TTC549 (cell line): ENCODE results near the gene HOXA11.

Experiments
- FAIRE-seq: peaks from 2 replicates; lab custom pipeline; 2012; peaks lifted over from hg19 to GRCh38; lab: Jason Lieb, UNC

Gene HOXA11

GRCh38 chr7:27146491-27147198, 38.4 kb downstream of the HOXA11 start:
- FAIRE-seq = no peak

DNA sequence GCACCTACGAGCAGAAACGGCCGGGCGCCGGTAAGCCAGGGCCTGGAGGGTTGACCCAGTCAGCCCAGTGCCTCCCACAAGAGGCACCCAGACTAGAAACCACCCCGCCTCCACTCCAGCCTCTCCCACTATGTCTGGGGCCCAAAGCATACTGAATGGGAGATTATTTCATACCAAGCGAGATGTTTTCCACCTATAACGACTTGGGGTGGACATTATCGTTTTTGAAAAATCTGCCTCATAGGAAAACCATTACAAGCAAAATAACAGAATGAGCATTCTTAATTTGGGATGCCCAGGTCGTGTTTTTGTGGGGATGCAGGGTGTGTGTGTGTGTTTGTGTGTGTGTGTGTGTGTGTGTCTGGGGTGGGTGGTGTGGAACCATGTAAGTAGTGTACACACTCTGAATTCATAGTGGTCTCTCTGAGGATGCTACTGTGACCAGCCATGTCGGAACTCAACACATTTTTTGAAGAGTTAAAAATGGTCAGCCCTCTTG, 39.1 kb downstream of the HOXA11 start:
- FAIRE-seq = no peak

DNA sequence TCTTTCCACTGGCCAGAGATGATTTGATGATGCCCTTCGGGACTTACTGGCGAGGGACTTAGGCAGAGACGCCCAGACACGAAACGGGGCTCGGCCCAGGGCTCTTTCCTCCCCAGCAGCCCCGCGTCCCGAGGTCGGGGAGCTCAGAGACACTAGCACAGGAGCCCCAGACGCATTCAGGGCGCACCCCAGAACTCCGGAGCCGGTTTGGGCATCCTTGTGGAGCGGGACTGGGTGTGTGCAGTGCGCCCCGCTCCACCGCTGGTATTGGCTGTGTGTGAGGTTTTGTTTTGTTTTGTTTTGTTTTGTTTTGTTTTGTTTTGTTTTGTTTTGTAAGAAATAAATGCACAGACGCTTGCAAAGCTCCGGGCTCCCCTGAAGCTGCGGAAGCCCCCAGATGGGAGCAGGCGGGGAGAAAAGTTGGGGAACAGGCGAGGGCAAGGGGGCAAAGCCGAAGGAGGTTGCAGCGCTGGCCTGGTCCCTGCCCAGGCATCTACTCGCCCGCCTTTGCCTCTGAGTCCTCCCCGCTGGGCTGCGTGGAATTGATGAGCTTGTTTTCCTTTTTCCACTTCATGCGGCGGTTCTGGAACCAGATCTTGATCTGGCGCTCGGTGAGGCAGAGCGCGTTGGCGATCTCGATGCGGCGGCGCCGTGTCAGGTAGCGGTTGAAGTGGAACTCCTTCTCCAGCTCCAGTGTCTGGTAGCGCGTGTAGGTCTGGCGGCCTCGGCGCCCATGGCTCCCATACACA, 39.7 kb downstream of the HOXA11 start:
- FAIRE-seq = no peak

GRCh38 chr7:27144781-27145164, 40.3 kb downstream of the HOXA11 start:
- no peak for FAIRE-seq

DNA sequence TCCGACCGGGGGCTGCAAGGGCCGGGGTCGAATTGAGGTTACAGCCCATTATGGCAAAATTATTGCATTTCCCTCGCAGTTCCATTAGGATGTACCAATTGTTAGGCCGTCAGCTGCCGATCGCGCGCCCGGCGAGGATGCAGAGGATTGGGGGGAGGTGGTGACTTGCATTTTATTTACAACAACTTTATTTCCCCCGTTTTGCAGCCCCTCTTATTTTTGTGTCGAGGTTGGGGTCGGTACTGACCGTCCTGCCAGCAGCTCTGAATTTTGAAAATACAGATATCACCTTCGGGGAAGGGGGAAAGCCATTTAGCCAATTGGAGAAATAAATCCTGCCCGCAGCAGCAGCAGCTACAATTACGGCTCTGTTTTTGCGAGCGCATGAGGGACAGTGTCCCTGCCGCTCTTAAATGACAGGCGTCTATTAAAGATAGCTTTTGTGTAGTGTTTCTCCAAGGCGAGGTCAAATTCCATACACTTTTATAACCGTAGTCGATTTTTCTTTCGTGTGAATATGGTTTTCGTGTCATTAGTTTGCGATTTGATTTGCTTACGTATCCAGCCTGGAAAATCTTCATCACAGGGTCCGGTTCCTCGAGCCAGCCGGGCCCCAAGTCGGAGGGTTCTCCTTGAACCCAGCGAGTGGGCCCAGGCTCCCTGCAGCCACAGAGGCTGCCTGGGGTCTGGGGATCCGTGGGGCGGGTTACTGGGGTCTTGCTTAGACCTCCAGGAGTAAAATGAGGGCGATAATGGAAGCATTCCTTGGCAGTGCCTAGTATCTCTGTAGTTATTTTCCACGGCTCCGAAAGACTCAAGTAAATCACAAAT, 40.9 kb downstream of the HOXA11 start:
- no peak for FAIRE-seq

- FAIRE-seq = no peak
Measured at GRCh38 chr7:27143023-27143949, 41.7 kb downstream of the HOXA11 start, which contains the start of gene HOXA5. Gene HOXA5, minus strand, starts transcription at chr7:27143681. Its CDS starts 74 bp downstream, at chr7:27143607.

DNA sequence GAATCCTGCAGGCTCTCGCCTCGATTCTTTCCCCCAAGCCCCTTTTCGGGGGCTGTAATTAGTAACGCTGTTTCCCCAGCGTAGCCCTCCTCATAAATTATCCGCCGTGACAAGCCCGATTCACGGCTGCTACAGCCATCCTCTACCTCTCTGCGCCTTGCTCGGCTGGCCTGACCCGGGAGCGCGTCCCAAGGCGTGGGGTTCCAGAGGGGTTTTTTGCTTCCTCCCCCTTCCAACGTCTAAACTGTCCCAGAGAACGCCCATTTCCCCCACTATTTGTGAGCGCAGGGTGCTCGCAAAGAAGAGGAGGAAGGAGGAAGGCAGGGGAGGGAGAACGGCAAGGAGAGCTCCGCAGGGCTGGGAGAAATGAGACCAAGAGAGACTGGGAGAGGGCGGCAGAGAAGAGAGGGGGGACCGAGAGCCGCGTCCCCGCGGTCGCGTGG, 42.4 kb downstream of the HOXA11 start:
- FAIRE-seq = no peak

- no peak for FAIRE-seq
Measured at GRCh38 chr7:27141923-27142579, 43.0 kb downstream of the HOXA11 start.

GRCh38 chr7:27141137-27141922, 43.7 kb downstream of the HOXA11 start:
- FAIRE-seq = no peak

DNA sequence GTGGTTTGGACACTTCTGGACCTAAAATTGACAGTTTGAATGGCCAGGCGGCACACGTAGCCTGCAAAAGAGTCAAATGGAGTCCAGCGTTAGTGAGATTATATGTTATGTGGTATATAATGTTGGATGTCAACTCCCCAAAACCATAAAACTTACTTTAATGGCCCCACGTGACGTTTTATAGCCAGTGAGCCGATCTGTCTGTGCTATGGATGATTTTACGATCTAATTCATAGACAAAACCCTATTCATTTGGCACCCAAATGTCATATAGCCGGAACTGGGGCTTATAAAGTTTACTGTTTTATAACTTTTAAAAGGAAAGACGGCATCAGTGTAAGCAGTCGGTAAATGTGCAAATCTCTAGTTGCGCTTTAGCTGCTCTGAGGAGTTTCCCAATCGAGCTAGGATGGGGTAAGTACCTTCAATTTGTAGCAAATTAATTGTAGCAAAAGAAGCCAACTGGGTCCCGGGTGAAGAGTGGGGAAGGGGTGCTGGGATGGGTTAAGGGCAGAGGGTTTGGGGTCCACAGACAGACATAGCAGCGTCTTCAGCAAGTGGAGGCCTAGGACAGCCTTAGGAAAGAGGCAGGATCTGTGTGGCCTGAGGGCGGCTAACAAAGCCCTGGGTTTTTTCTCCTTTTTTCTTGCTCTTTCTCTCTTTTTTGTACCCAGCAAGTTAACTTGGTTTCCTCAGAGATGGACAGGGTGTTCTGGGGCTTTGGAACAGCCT, 44.7 kb downstream of the HOXA11 start:
- FAIRE-seq = no peak

- no peak for FAIRE-seq
Measured at GRCh38 chr7:27139334-27140125, 45.5 kb downstream of the HOXA11 start.

- FAIRE-seq = no peak
Measured at GRCh38 chr7:27138985-27139333, 46.1 kb downstream of the HOXA11 start.

GRCh38 chr7:27138472-27138871, 46.6 kb downstream of the HOXA11 start:
- FAIRE-seq = no peak

GRCh38 chr7:27137640-27138315, 47.3 kb downstream of the HOXA11 start:
- no peak for FAIRE-seq

GRCh38 chr7:27134392-27134791, 50.6 kb downstream of the HOXA11 start:
- FAIRE-seq = no peak

DNA sequence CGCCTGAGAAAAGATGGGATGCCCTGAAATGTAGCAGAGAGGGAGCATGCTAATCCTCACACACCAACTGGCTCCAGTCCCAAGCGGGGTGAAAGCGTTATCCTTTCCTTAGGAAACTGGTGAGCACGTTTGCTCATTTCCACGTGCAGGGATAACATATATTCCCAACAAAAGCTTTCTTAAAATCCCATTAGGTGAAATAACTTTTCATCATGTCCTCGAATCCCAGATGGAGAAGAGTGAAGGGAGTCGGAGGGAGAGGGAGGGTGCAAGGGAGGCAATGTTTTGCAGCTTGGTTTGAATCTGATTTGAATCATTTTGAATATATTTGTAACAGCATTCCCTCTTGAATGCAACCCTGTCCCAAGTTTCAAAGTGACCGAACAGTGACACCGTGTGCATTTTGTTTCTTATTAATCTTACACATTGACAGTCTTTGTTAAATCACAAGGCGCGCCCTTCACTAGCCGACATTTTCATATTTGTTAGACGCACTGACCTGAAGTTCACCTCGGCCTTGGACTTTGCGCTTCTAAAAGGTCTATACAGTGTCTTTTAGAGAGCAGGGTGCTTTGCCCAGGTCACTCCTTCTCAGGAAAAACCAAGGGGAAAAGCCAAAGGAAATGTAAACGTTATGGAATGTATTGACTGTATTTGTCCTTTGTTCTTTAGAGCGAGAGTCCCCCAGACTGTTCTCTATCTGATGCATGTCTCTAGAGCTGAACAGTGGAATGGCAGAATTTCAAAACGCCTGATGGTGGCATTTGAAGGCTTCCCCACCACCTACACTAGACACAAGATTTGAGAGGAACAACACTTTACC, 51.4 kb downstream of the HOXA11 start:
- FAIRE-seq = no peak

- no peak for FAIRE-seq
Measured at GRCh38 chr7:27132978-27133377, 52.1 kb downstream of the HOXA11 start.
